ENCODE data around the gene PRDM10. TPM values are rescaled to one million over a fixed set of nuclear protein-coding genes. Genes with fewer than 3 reads are reported as not detected.

Gene PRDM10
- total RNA-seq (1 to 10 TPM; 8.2 to 9.6 TPM), total RNA-seq (12.2 to 40.7 (median 25.8) reads per million in 172 experiments)
- 4.4 TPM for polyA plus RNA-seq (2013, experiment 1 of 2)
- 6.2 TPM for polyA plus RNA-seq (2013, experiment 2 of 2)

- peak within 1 kb of the TSS; percentile 98 to 100 for H3K27ac ChIP-seq (ENCODE audit: low read depth in 1 of 2, low read length in 2 of 2)
- H3K9me3 ChIP-seq (ENCODE audit: control insufficient read depth in 1 of 2, insufficient read depth in 1 of 2, low read length in 2 of 2): no peaks in the 10 kb centered on the region
- intact Hi-C loops (cut with DNase I, micrococcal nuclease): loop anchor here (5.0 to 10.0 kb wide), 6 partner anchors 188 to 1698 kb away; partner anchors contain the start of genes ZBTB44 (in 2 of the 2) and TMEM45B (in 1 of the 2)
- ATAC-seq (ENCODE audit: poor library complexity): peak; percentile 64
- no peak for TF ChIP-seq CTCF (IDR thresholded peaks at IDR 0.05)
- H3K36me3 ChIP-seq (ENCODE audit: insufficient read depth, low read length): no peaks in the 10 kb centered on the region
- Mint-ChIP-seq H3K4me1 (ENCODE audit: low read depth) (peaks cover 48% of the 10 kb centered on the region), H3K27ac (peak within 1 kb of the TSS; percentile 100), H3K4me3 (peak within 1 kb of the TSS; percentile 100), H3K9me3 (no peaks in the 10 kb centered on the region), H3K27me3 (no peaks in the 10 kb centered on the region), H3K36me3 (ENCODE audit: low read depth) (peaks cover 12% of the 10 kb centered on the region)
- peak; percentile 89 to 96 (median 92) for DNase-seq
- peak within 1 kb of the TSS; percentile 76 for H3K4me3 ChIP-seq (ENCODE audit: low read length)
- ChIA-PET CTCF (interaction anchor here (0.9 to 2.2 kb wide), 4 partner anchors 10 to 130 kb away, joined by 5 to 15 read pairs (median 8); no protein-coding TSS in a partner anchor), POLR2A (interaction anchor here (0.6 to 4.9 kb wide), 32 partner anchors 9 to 914 kb away, joined by 3 to 83 read pairs (median 5); partner anchors contain the start of genes APLP2, NFRKB and SNX19)
- no peaks in the 10 kb centered on the region for H3K27me3 ChIP-seq (ENCODE audit: control insufficient read depth in 1 of 2, insufficient read depth in 2 of 2, low read length in 2 of 2)
- H3K4me1 ChIP-seq (ENCODE audit: insufficient read depth, low read length): peaks cover 23% of the 10 kb centered on the region
Observed at GRCh38 chr11:130002352-130002845, at the start of gene PRDM10. Gene PRDM10 (minus strand): TSS chr11:130002835. CDS start chr11:129960964, 41,871 bp downstream.

- no peak for ATAC-seq (ENCODE audit: poor library complexity)
- Histone ChIP-seq H3K4me1 (ENCODE audit: insufficient read depth, low read length) (no peaks in the 10 kb centered on the region), H3K4me3 (ENCODE audit: low read length) (no peak overlapping the region), H3K36me3 (ENCODE audit: insufficient read depth, low read length) (no peaks in the 10 kb centered on the region), H3K27me3 (ENCODE audit: control insufficient read depth in 1 of 2, insufficient read depth in 2 of 2, low read length in 2 of 2) (peaks cover 0 to 3% of the 10 kb centered on the region in 2 experiments), H3K27ac (ENCODE audit: low read depth in 1 of 2, low read length in 2 of 2) (no peak overlapping the region), H3K9me3 (ENCODE audit: control insufficient read depth in 1 of 2, insufficient read depth in 1 of 2, low read length in 2 of 2) (peaks cover 0 to 5% of the 10 kb centered on the region in 2 experiments)
- no peak overlapping the region for H3K27ac Mint-ChIP-seq
- H3K36me3 Mint-ChIP-seq (ENCODE audit: low read depth): no peaks in the 10 kb centered on the region
- CTCF ChIA-PET: interaction anchor here (1.7 kb wide), 1 partner anchor 81 kb away, joined by 6 read pairs; no protein-coding TSS in a partner anchor
- H3K9me3 Mint-ChIP-seq: no peaks in the 10 kb centered on the region
- peaks cover 4% of the 10 kb centered on the region for H3K27me3 Mint-ChIP-seq
- H3K4me1 Mint-ChIP-seq (ENCODE audit: low read depth): no peaks in the 10 kb centered on the region
- DNase-seq: peak in 3 of 14 experiments; percentile 7 to 63 (median 42)
- POLR2A ChIA-PET: no interaction called here
- no peak overlapping the region for H3K4me3 Mint-ChIP-seq
- no peak for TF ChIP-seq CTCF (IDR thresholded peaks at IDR 0.05)
- intact Hi-C loops (cut with DNase I, micrococcal nuclease): no loop called here
Observed at GRCh38 chr11:130051082-130051481, 48.4 kb upstream of the PRDM10 start.

- intact Hi-C loops (cut with DNase I, micrococcal nuclease): no loop called here
- ATAC-seq (ENCODE audit: poor library complexity): no peak
- no peaks in the 10 kb centered on the region for H3K36me3 Mint-ChIP-seq (ENCODE audit: low read depth)
Observed at GRCh38 chr11:130050257-130050656, 47.6 kb upstream of the PRDM10 start.

More at GRCh38 chr11:130050257-130050656, 47.6 kb upstream of the PRDM10 start:
- Histone ChIP-seq H3K9me3 (ENCODE audit: control insufficient read depth in 1 of 2, insufficient read depth in 1 of 2, low read length in 2 of 2) (peaks cover 0 to 5% of the 10 kb centered on the region in 2 experiments), H3K27me3 (ENCODE audit: control insufficient read depth in 1 of 2, insufficient read depth in 2 of 2, low read length in 2 of 2) (peaks cover 0 to 3% of the 10 kb centered on the region in 2 experiments), H3K4me3 (ENCODE audit: low read length) (no peak overlapping the region), H3K36me3 (ENCODE audit: insufficient read depth, low read length) (no peaks in the 10 kb centered on the region), H3K27ac (ENCODE audit: low read depth in 1 of 2, low read length in 2 of 2) (no peak overlapping the region), H3K4me1 (ENCODE audit: insufficient read depth, low read length) (no peaks in the 10 kb centered on the region)
- no peak overlapping the region for H3K27ac Mint-ChIP-seq
- TF ChIP-seq CTCF (IDR thresholded peaks at IDR 0.05): no peak
- H3K4me3 Mint-ChIP-seq: no peak overlapping the region
- POLR2A ChIA-PET: no interaction called here
- H3K27me3 Mint-ChIP-seq: peaks cover 4% of the 10 kb centered on the region
- H3K9me3 Mint-ChIP-seq: no peaks in the 10 kb centered on the region
- CTCF ChIA-PET: interaction anchor here (1.7 kb wide), 1 partner anchor 82 kb away, joined by 6 read pairs; no protein-coding TSS in a partner anchor
- DNase-seq: peak in 2 of 14 experiments; percentile 30 to 42
- H3K4me1 Mint-ChIP-seq (ENCODE audit: low read depth): no peaks in the 10 kb centered on the region

Data from CD4-positive, alpha-beta T cell (primary cell).